ENCODE data around the gene CKS2.

Gene CKS2

GRCh38 chr9:89350988-89351557 lies 40.1 kb downstream of the CKS2 start:
- no peak for DNase-seq (ENCODE audit: low read depth)

- no peak for DNase-seq (ENCODE audit: low read depth)
Measured at GRCh38 chr9:89351584-89352300, 40.7 kb downstream of the CKS2 start.

GRCh38 chr9:89352451-89352850 lies 41.5 kb downstream of the CKS2 start:
- no peak for DNase-seq (ENCODE audit: low read depth)

GRCh38 chr9:89352874-89353649 lies 42.1 kb downstream of the CKS2 start:
- DNase-seq (ENCODE audit: low read depth) = no peak

GRCh38 chr9:89353989-89354388 lies 43.0 kb downstream of the CKS2 start:
- DNase-seq (ENCODE audit: low read depth) = no peak

- DNase-seq (ENCODE audit: low read depth) = no peak
Measured at GRCh38 chr9:89354471-89354870, 43.5 kb downstream of the CKS2 start.

GRCh38 chr9:89356782-89357181 lies 45.8 kb downstream of the CKS2 start:
- DNase-seq (ENCODE audit: low read depth) = no peak

- no peak for DNase-seq (ENCODE audit: low read depth)
Measured at GRCh38 chr9:89357331-89358197, 46.6 kb downstream of the CKS2 start.

GRCh38 chr9:89358376-89358916 lies 47.5 kb downstream of the CKS2 start:
- no peak for DNase-seq (ENCODE audit: low read depth)

- DNase-seq (ENCODE audit: low read depth) = no peak
Measured at GRCh38 chr9:89358985-89359384, 48.0 kb downstream of the CKS2 start.

- DNase-seq (ENCODE audit: low read depth) = no peak
Measured at GRCh38 chr9:89359751-89360261, 48.8 kb downstream of the CKS2 start.

- no peak for DNase-seq (ENCODE audit: low read depth)
Measured at GRCh38 chr9:89360465-89360864, 49.5 kb downstream of the CKS2 start.

- no peak for DNase-seq (ENCODE audit: low read depth)
Measured at GRCh38 chr9:89361031-89361430, 50.0 kb downstream of the CKS2 start.

GRCh38 chr9:89361816-89362646 lies 51.0 kb downstream of the CKS2 start:
- no peak for DNase-seq (ENCODE audit: low read depth)

- DNase-seq (ENCODE audit: low read depth) = no peak
Measured at GRCh38 chr9:89362647-89363310, 51.8 kb downstream of the CKS2 start.

GRCh38 chr9:89363311-89363670 lies 52.3 kb downstream of the CKS2 start:
- no peak for DNase-seq (ENCODE audit: low read depth)

GRCh38 chr9:89363921-89364665 lies 53.1 kb downstream of the CKS2 start:
- DNase-seq (ENCODE audit: low read depth) = no peak

- DNase-seq (ENCODE audit: low read depth) = no peak
Measured at GRCh38 chr9:89364666-89365531, 53.9 kb downstream of the CKS2 start.

GRCh38 chr9:89365532-89365912 lies 54.5 kb downstream of the CKS2 start:
- no peak for DNase-seq (ENCODE audit: low read depth)
